ENCODE measurements around the gene SRP68. TPM values are rescaled to one million over a fixed set of nuclear protein-coding genes. Genes with fewer than 3 reads are reported as not detected.

Gene SRP68
- total RNA-seq, 1 experiment from 2014 or later: 37.3 TPM

GRCh38 chr17:76018340-76018680 is 54.0 kb downstream of the SRP68 start:
- DNase-seq (ENCODE audit: low spot score): no peak

- no peak for DNase-seq (ENCODE audit: low spot score)
Measured at GRCh38 chr17:76017481-76018339, 54.6 kb downstream of the SRP68 start.

- no peak for DNase-seq (ENCODE audit: low spot score)
Measured at GRCh38 chr17:76014925-76015261, 57.4 kb downstream of the SRP68 start.

GRCh38 chr17:76014100-76014924 is 58.0 kb downstream of the SRP68 start:
- DNase-seq (ENCODE audit: low spot score): peak; percentile 61

GRCh38 chr17:76013377-76013932 is 58.9 kb downstream of the SRP68 start:
- no peak for DNase-seq (ENCODE audit: low spot score)

GRCh38 chr17:76011951-76012350 is 60.4 kb downstream of the SRP68 start:
- DNase-seq (ENCODE audit: low spot score): no peak

GRCh38 chr17:76009969-76010661 is 62.2 kb downstream of the SRP68 start:
- DNase-seq (ENCODE audit: low spot score): no peak

- DNase-seq (ENCODE audit: low spot score): no peak
Measured at GRCh38 chr17:76009447-76009846, 62.9 kb downstream of the SRP68 start.

- DNase-seq (ENCODE audit: low spot score): no peak
Measured at GRCh38 chr17:76008630-76009425, 63.5 kb downstream of the SRP68 start.

GRCh38 chr17:76008208-76008607 is 64.1 kb downstream of the SRP68 start:
- DNase-seq (ENCODE audit: low spot score): no peak

- DNase-seq (ENCODE audit: low spot score): no peak
Measured at GRCh38 chr17:76007850-76008165, 64.5 kb downstream of the SRP68 start.

GRCh38 chr17:76007131-76007849 is 65.0 kb downstream of the SRP68 start:
- DNase-seq (ENCODE audit: low spot score): no peak

- no peak for DNase-seq (ENCODE audit: low spot score)
Measured at GRCh38 chr17:76005263-76006149, 66.8 kb downstream of the SRP68 start.

GRCh38 chr17:76004750-76005262 is 67.5 kb downstream of the SRP68 start:
- DNase-seq (ENCODE audit: low spot score): no peak

GRCh38 chr17:76003915-76004314 is 68.4 kb downstream of the SRP68 start:
- no peak for DNase-seq (ENCODE audit: low spot score)

GRCh38 chr17:76002100-76002499 is 70.2 kb downstream of the SRP68 start:
- no peak for DNase-seq (ENCODE audit: low spot score)

GRCh38 chr17:76000755-76001521 is 71.4 kb downstream of the SRP68 start, which contains the start of gene CDK3:
Gene CDK3 (plus strand): TSS chr17:76000855. CDS start chr17:76001426, 571 bp downstream.
- no peak for DNase-seq (ENCODE audit: low spot score)

- no peak for DNase-seq (ENCODE audit: low spot score)
Measured at GRCh38 chr17:76000016-76000754, 72.1 kb downstream of the SRP68 start.
